ENCODE results near the gene GALNTL6. TPM values are rescaled to one million over a fixed set of nuclear protein-coding genes. Genes with fewer than 3 reads are reported as not detected.

The GALNTL6 gene
- total RNA-seq, 4 donors from 2014 or later: 0.30 to 1.3 (median 0.60) TPM

DNA sequence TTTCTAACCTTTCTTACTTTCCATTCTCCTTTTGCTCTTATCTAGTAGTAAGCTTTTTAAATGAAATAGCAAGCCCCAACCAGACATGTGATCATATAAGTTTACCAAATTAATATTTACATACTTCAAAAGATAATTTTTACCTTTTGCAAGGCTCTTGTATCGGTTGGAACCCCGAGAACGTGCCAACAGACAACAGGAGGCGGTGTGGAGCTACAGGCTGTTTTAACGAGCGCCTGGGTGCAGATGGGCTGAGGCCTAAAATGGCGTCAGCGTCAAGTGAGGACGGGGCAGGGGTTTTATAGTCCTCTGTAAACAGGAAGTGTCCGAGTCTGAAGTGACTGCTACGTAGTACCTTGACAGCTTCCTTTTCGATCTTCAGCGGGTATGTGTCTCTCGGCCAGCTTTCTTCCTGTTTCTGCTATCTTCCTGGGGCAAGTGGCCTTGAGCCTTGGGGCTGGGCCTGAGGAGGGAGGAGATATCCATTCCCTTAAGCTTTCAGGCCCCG lies 342.7 kb downstream of the GALNTL6 start:
- no peak overlapping the region for H3K4me3 ChIP-seq (ENCODE audit: low read depth, poor library complexity, severe bottlenecking)
- 85% methylated on average over 15 of the region's 15 CpGs for WGBS, 2 donors
- DNase-seq (ENCODE audit: low spot score in 2 of 2): no peak
- TF ChIP-seq, protein P1, sequence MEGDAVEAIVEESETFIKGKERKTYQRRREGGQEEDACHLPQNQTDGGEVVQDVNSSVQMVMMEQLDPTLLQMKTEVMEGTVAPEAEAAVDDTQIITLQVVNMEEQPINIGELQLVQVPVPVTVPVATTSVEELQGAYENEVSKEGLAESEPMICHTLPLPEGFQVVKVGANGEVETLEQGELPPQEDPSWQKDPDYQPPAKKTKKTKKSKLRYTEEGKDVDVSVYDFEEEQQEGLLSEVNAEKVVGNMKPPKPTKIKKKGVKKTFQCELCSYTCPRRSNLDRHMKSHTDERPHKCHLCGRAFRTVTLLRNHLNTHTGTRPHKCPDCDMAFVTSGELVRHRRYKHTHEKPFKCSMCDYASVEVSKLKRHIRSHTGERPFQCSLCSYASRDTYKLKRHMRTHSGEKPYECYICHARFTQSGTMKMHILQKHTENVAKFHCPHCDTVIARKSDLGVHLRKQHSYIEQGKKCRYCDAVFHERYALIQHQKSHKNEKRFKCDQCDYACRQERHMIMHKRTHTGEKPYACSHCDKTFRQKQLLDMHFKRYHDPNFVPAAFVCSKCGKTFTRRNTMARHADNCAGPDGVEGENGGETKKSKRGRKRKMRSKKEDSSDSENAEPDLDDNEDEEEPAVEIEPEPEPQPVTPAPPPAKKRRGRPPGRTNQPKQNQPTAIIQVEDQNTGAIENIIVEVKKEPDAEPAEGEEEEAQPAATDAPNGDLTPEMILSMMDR (IDR thresholded peaks at IDR 0.05): no peak
- TF ChIP-seq POLR2A (IDR thresholded peaks at IDR 0.05): no peak
- intact Hi-C loops (cut with DNase I; ENCODE audit: low total_unique reads): no loop called here

DNA sequence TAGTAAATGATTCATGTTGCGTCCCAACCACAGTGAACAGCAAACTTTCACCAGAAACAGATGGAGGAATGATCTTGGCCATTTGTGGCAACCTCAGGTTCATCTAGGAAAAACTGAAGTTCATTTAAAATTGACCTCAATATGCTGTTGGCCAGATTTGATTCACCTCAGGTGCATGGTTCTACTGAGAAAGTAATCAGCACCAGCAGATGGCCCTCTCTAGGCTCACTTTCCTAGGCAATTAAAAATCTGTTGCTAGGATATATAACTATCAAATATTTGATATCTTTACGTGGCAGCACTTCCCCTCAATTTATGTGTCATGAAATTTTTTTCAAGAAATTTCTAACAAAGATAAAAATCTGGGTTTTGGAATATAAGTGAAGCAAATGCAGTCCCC lies 344.7 kb downstream of the GALNTL6 start:
- TF ChIP-seq POLR2A (IDR thresholded peaks at IDR 0.05): no peak
- TF ChIP-seq, protein P1 (IDR thresholded peaks at IDR 0.05): no peak
- H3K4me3 ChIP-seq (ENCODE audit: low read depth, poor library complexity, severe bottlenecking): no peak overlapping the region
- 51 to 55% methylated on average over 2 of the region's 2 CpGs for WGBS, 2 donors
- intact Hi-C loops (cut with DNase I; ENCODE audit: low total_unique reads): no loop called here
- DNase-seq (ENCODE audit: low spot score in 2 of 2): no peak

DNA sequence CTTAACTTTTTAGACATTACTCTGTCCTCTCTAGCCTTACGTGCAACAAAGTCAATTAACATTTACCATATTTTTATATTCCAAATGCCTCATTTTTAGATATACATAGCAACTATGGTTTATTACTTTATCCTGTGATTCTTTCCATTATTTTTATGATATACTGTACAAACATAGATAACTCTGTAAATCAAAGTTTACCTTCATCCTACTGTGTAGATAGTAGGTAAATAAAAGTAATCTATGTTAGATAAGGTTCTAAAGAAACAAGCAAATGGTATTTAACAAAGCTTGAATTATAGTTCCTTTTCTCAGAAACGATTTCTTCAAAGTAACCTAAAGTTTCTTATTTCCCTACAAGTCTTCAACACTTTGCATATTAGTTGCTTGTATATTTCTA lies 350.0 kb downstream of the GALNTL6 start:
- intact Hi-C loops (cut with DNase I; ENCODE audit: low total_unique reads): no loop called here
- no peak for DNase-seq (ENCODE audit: low spot score in 2 of 2)
- H3K4me3 ChIP-seq (ENCODE audit: low read depth, poor library complexity, severe bottlenecking): no peak overlapping the region
- TF ChIP-seq, protein P1 (IDR thresholded peaks at IDR 0.05): no peak
- TF ChIP-seq POLR2A (IDR thresholded peaks at IDR 0.05): no peak
- WGBS, 2 donors: 65 to 69% methylated on average over 2 of the region's 2 CpGs

DNA sequence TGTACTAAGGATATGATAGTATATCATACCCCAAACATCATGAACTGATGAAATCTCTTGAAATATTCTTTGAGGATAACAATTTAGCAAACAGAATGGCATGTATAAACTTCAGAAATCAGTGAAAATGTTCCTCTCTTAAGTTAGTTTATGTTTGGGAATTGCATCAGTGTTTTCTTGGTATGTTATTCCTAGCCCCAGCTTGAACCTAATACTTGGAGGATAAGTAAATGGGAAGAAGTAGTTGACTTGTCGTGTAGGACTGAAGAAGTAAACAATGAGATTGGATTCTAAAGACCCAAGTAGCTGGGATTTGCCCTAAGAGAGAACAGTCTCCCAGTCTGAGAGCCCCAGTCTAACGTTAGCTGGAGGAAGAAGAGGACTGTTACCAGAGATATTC lies 355.7 kb downstream of the GALNTL6 start:
- intact Hi-C loops (cut with DNase I; ENCODE audit: low total_unique reads): no loop called here
- WGBS, 2 donors: 69 to 74% methylated on average over 2 of the region's 2 CpGs
- DNase-seq (ENCODE audit: low spot score in 2 of 2): no peak
- TF ChIP-seq, protein P1 (IDR thresholded peaks at IDR 0.05): no peak
- no peak for TF ChIP-seq POLR2A (IDR thresholded peaks at IDR 0.05)
- H3K4me3 ChIP-seq (ENCODE audit: low read depth, poor library complexity, severe bottlenecking): no peak overlapping the region

DNA sequence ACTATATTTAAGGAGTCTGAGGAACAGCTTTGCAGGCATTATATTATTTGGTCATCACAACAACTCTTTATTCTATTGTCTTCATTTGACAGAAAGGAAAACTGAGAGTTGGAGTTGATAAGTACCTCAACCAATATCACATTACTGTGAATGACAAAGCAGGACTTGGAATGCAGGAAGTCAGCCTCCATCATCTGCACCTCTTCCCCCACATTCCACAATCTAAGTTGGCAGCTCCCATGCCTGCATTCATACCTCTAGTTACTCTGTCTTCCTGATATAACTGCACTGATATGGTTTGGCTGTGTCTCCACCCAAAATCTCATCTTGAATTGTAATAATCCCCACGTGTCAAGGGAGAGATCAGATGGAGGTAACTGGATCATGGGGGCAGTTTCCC lies 356.7 kb downstream of the GALNTL6 start:
- 71 to 100% methylated on average over 1 of the region's 1 CpG for WGBS, 2 donors
- DNase-seq (ENCODE audit: low spot score in 2 of 2): no peak
- no peak for TF ChIP-seq POLR2A (IDR thresholded peaks at IDR 0.05)
- TF ChIP-seq, protein P1 (IDR thresholded peaks at IDR 0.05): no peak
- intact Hi-C loops (cut with DNase I; ENCODE audit: low total_unique reads): no loop called here
- no peak overlapping the region for H3K4me3 ChIP-seq (ENCODE audit: low read depth, poor library complexity, severe bottlenecking)

DNA sequence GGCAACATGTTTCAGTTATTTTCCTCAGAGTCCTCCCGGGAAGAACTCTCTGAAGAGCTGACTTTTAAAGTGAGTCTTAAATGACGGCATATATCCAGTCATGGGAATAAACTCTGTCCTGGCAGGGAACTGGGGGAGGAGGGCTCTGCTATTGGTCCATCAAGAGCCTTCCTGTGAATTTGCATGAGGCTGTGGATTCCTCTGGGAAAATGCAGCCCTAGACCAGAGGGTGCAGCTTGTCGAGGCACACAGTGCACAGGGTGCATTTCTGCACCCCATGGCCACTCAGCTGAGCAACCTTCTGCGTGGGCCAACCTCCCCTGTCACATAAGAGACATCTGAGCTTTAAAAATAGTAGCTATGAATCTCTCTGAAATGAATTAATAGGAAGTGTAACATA lies 360.0 kb downstream of the GALNTL6 start:
- WGBS, 2 donors: 74 to 82% methylated on average over 4 of the region's 4 CpGs
- no peak overlapping the region for H3K4me3 ChIP-seq (ENCODE audit: low read depth, poor library complexity, severe bottlenecking)
- intact Hi-C loops (cut with DNase I; ENCODE audit: low total_unique reads): no loop called here
- TF ChIP-seq POLR2A (IDR thresholded peaks at IDR 0.05): no peak
- TF ChIP-seq, protein P1 (IDR thresholded peaks at IDR 0.05): no peak
- DNase-seq (ENCODE audit: low spot score in 2 of 2): no peak

Data from lower leg skin (tissue), 4 donors.